ENCODE measurements around the gene EXOSC9. TPM values are rescaled to one million over a fixed set of nuclear protein-coding genes. Genes with fewer than 3 reads are reported as not detected.
A peak's percentile ranks its signal among the peaks of the same experiment; 100 is the strongest.

The EXOSC9 gene
- total RNA-seq, 3 donors from 2014 or later = 23.4 to 27.2 (median 25.2) TPM

DNA sequence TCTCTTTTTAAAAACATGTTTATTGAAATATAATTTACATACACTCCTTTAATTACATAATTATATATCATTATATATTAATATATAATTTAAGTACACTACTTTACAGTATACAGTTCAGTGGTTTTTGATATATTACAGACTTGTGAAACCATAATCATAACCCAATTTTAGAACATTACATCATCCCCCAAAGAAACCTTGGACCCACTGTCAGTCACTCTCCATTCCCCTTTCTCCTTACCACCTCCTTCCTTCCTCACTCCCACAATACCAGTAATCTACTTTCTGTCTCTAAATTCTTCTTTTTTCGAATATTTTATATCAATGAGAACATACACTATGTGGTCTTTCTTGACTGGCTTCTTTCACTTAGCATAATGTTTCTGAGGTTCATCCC lies 17.9 kb upstream of the EXOSC9 start:
- H3K4me3 ChIP-seq = no peak overlapping the region
- H3K4me1 ChIP-seq = no peaks in the 10 kb centered on the region
- DNase-seq (ENCODE audit: low spot score in 2 of 2) = no peak
- peaks cover 0 to 3% of the 10 kb centered on the region in 2 donors for H3K27me3 ChIP-seq
- intact Hi-C loops (cut with DNase I; ENCODE audit: low total_unique reads) = no loop called here
- no peak overlapping the region for H3K27ac ChIP-seq
- TF ChIP-seq POLR2AphosphoS5 (IDR thresholded peaks at IDR 0.05) = no peak
- TF ChIP-seq, protein P1, sequence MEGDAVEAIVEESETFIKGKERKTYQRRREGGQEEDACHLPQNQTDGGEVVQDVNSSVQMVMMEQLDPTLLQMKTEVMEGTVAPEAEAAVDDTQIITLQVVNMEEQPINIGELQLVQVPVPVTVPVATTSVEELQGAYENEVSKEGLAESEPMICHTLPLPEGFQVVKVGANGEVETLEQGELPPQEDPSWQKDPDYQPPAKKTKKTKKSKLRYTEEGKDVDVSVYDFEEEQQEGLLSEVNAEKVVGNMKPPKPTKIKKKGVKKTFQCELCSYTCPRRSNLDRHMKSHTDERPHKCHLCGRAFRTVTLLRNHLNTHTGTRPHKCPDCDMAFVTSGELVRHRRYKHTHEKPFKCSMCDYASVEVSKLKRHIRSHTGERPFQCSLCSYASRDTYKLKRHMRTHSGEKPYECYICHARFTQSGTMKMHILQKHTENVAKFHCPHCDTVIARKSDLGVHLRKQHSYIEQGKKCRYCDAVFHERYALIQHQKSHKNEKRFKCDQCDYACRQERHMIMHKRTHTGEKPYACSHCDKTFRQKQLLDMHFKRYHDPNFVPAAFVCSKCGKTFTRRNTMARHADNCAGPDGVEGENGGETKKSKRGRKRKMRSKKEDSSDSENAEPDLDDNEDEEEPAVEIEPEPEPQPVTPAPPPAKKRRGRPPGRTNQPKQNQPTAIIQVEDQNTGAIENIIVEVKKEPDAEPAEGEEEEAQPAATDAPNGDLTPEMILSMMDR (IDR thresholded peaks at IDR 0.05) = no peak
- no peak for TF ChIP-seq POLR2A (IDR thresholded peaks at IDR 0.05)
- H3K9me3 ChIP-seq = peaks cover 0 to 5% of the 10 kb centered on the region in 2 donors
- H3K36me3 ChIP-seq = no peaks in the 10 kb centered on the region

DNA sequence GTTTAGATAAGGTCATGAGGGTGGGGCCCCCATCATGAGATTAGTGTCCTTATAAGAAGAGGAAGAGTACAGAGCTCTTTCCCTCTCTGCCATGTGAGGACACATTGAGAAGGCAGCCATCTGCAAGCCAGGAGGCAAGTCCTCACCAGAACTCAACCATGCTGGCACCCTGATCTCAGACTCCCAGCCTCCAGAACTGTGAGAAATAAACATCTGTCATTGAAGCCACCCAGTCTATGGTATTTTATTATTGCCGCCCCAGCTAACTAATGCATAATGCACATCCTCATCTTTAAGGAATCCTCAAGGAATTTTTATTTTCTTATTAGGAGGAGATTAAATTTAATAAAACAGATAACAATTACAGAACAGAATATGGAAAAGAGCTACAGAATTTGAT lies 16.7 kb upstream of the EXOSC9 start:
- Histone ChIP-seq H3K27me3 (peaks cover 0 to 3% of the 10 kb centered on the region in 2 donors), H3K9me3 (peaks cover 0 to 5% of the 10 kb centered on the region in 2 donors), H3K27ac (no peak overlapping the region), H3K4me1 (no peaks in the 10 kb centered on the region), H3K4me3 (no peak overlapping the region), H3K36me3 (no peaks in the 10 kb centered on the region)
- intact Hi-C loops (cut with DNase I; ENCODE audit: low total_unique reads) = no loop called here
- DNase-seq (ENCODE audit: low spot score in 2 of 2) = no peak
- TF ChIP-seq, protein P1 (IDR thresholded peaks at IDR 0.05) = no peak
- TF ChIP-seq POLR2AphosphoS5 (IDR thresholded peaks at IDR 0.05) (no peak), POLR2A (IDR thresholded peaks at IDR 0.05) (no peak)

DNA sequence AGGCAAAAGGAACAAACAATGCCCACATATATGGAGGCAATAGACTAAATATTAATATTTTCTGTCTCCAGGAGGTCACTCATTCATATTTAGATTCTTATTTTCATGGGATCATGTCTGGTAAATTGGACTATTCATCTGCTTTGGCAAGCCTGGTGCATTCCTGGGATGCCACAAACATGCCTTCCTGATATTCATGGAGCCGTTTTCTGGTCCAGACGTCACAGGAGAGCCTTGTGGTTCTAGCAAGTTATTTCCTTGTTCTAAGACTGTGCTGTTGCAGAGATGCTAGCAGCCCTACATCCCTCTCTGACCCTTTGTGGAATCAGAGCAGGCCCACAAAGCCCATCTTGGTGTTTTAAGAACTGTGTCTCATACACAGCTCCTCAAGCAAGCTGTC lies 16.1 kb upstream of the EXOSC9 start:
- peak in 1 of 2 donors; percentile 78 for DNase-seq (ENCODE audit: low spot score in 2 of 2)
- TF ChIP-seq, protein P1 (IDR thresholded peaks at IDR 0.05) = no peak
- TF ChIP-seq POLR2A (IDR thresholded peaks at IDR 0.05) = no peak
- TF ChIP-seq POLR2AphosphoS5 (IDR thresholded peaks at IDR 0.05) = peak in 1 of 3 donors; percentile 29
- peaks cover 0 to 3% of the 10 kb centered on the region in 2 donors for H3K27me3 ChIP-seq
- no peaks in the 10 kb centered on the region for H3K36me3 ChIP-seq
- intact Hi-C loops (cut with DNase I; ENCODE audit: low total_unique reads) = loop anchor here (5.0 kb wide), 1 partner anchor 1037 kb away; no protein-coding TSS in a partner anchor
- no peaks in the 10 kb centered on the region for H3K4me1 ChIP-seq
- no peak overlapping the region for H3K4me3 ChIP-seq
- peak overlapping the region; percentile 69 to 72 for H3K27ac ChIP-seq
- peaks cover 0 to 5% of the 10 kb centered on the region in 2 donors for H3K9me3 ChIP-seq

DNA sequence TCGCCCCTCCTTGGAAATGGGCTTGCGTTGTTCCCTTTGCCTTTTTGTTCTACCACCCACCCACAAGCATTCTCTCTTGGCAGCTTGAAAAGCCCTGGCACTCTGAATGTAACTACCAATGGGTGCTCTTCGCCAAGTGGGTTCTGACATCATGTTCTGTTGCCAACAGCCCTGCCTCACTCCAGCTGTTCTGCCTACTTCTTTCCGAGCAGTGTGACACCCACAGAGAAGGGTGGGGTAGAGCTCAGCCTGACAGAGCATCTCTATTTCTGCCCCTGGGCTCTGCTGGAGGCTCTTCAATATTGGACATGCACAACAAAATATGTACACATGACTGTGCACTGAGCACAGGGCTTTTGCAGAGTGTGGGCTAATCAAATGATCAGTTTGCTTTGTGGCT lies 15.6 kb upstream of the EXOSC9 start:
- no peak overlapping the region for H3K4me3 ChIP-seq
- H3K9me3 ChIP-seq = peaks cover 0 to 5% of the 10 kb centered on the region in 2 donors
- intact Hi-C loops (cut with DNase I; ENCODE audit: low total_unique reads) = loop anchor here (5.0 kb wide), 1 partner anchor 1037 kb away; no protein-coding TSS in a partner anchor
- no peaks in the 10 kb centered on the region for H3K36me3 ChIP-seq
- no peak for TF ChIP-seq POLR2A (IDR thresholded peaks at IDR 0.05)
- TF ChIP-seq POLR2AphosphoS5 (IDR thresholded peaks at IDR 0.05) = no peak
- TF ChIP-seq, protein P1 (IDR thresholded peaks at IDR 0.05) = no peak
- H3K27me3 ChIP-seq = peaks cover 0 to 3% of the 10 kb centered on the region in 2 donors
- peak overlapping the region; percentile 69 to 72 for H3K27ac ChIP-seq
- peak in 1 of 2 donors; percentile 19 for DNase-seq (ENCODE audit: low spot score in 2 of 2)
- no peaks in the 10 kb centered on the region for H3K4me1 ChIP-seq

GRCh38 chr4:121786221-121786620 lies 14.9 kb upstream of the EXOSC9 start:
- Histone ChIP-seq H3K4me3 (no peak overlapping the region), H3K4me1 (no peaks in the 10 kb centered on the region), H3K36me3 (no peaks in the 10 kb centered on the region), H3K9me3 (peaks cover 0 to 5% of the 10 kb centered on the region in 2 donors), H3K27ac (no peak overlapping the region), H3K27me3 (peaks cover 0 to 3% of the 10 kb centered on the region in 2 donors)
- TF ChIP-seq POLR2AphosphoS5 (IDR thresholded peaks at IDR 0.05) (no peak), POLR2A (IDR thresholded peaks at IDR 0.05) (no peak)
- TF ChIP-seq, protein P1 (IDR thresholded peaks at IDR 0.05) = no peak
- intact Hi-C loops (cut with DNase I; ENCODE audit: low total_unique reads) = loop anchor here (5.0 kb wide), 1 partner anchor 1036 kb away; no protein-coding TSS in a partner anchor
- no peak for DNase-seq (ENCODE audit: low spot score in 2 of 2)

Measured in breast epithelium (tissue), 4 donors.